NCI-H2171 (cell line): ENCODE data around the gene WWOX.
"Not testable (repeated sequence)": the region's sequence is repeated elsewhere in the genome, so short reads cannot be mapped to it uniquely, and the experiment has no call there.

Experiments used
- DNase-seq: peaks from one replicate; lab custom pipeline; 2025; lab: John Stamatoyannopoulos, UW

The WWOX gene

DNA sequence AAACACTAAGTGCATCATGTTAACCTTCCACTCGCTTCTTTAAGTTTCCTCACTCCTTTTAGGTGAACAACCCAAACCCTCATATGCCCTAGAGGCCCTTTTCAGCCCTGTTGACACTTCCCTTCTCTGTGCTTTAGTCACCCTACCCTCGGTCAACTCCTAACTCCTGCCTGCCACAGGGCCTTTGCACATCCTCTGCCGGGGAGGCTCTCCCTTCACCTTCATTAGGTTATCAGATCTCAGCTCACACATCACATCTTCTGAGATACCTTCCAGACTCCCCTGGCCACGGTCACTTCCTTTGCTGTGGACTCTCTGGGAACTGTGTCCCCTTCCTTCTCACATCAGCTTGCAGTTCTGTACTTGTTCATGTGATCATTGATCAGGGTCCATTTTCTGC lies 926.7 kb downstream of the WWOX start:
- DNase-seq = no peak

DNA sequence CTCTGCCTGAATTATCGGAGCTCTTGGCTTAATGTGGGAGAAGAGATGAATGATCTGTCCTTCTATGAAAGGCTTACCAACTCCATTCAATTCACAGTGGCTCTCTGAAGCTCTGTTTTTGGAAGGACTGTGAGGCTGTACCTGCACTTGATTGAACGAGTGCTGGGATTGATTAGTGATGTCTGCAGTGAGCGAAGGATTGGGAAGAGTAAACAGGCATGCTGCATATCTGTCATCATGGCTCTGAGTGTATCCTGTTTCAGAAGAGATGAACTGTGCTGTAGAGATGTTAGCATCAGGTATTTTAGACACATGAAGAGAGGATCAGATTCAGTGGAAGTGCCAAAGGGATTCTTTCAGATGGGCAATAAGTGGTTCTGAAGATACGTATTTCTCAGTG lies 937.1 kb downstream of the WWOX start:
- no peak for DNase-seq

DNA sequence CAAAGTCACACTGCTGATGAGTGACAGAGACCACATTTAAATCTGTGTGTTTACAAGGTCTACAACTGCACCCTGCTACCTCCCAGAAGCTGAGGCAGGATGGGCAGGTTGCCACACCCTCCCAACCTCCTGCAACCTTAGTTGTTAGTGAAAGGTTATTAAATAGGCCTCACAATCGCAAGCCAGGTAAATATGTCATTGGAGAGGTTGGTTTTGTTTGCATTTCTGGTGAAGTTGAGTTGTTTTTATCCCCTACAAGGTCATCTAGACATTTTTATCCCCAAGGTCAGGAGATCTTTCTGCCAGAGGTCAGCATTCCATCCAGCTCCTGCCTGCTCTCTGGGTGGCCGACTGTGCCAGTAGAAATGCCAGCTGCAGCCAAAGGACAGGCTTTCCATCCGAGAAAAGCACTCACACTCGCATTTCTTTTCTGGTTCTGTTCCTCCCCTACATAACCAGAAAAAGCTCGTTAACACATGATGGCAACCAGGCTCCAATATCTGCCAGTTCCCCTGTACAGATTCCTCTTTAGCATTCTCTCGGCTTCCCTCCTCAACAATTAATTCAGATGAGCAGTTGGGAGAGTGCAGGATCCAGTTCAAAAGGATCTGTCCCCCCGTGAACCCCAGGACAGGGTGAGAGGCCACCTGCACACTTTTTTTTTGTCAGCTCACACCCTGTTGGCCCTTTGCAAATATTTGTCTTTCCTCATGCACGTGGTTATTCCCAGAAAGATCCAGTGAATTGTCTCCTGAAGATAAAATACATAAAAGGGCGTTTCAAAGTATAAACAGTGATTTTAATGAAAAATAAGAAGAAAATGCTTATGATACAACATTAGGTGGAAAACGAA lies 938.3 kb downstream of the WWOX start:
- no peak for DNase-seq

DNA sequence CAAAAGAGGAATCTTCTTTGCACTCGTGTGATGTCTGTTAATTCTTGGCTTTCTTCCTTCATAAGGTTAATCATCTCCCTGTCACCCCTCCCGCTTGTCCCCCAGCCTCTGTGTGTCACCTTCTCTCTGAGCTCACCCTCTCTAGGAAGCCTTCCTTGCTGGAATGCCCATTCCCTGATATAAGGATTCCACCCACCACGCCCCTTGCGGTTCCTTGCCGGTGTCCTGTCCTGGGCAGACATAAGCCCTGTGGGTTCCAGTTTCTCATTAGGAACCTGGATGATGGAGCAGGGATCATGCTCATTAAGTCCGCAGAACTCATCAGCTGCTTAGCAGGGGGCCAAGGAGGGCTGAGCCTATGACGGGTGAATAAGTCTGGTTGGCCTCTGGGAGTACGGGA lies 941.8 kb downstream of the WWOX start:
- DNase-seq = no peak

DNA sequence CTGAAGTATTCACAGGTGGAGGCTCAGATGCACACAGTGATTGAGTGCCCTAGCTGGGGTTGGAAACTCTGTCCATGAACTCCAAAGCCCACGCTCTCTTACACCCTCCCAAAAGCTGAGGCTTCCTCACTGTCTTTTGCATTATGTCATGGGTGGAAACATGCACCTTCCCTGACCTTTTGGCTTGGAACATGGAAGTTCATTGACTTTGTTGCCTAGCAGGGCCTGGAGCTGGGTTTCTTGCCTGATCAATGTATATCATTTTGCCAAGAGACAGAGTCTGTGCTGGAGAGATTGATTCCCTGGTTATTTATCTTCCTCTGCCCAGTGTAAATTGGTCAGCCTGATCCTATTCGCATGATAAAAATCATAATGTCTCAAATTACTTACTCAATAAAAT lies 942.7 kb downstream of the WWOX start:
- DNase-seq = no peak

DNA sequence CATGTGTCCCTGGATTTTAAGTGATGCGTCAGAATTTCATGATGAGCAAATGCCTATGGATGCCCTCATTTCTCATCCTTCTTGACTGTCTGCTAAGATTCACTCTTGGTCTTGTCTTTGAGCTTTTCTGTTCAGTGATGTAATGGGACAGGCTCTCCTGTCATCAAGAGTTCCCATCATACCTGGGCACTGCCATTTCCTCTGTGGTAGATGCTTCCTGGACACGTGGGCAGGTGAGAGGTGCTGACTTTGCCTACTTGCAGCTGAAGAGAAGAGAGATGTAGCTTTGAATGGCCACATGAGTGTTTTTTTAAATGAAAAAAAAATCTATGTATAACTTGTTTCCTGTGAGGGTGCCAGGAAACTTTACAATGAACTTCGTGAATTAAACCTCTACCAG lies 943.4 kb downstream of the WWOX start:
- DNase-seq = no peak

DNA sequence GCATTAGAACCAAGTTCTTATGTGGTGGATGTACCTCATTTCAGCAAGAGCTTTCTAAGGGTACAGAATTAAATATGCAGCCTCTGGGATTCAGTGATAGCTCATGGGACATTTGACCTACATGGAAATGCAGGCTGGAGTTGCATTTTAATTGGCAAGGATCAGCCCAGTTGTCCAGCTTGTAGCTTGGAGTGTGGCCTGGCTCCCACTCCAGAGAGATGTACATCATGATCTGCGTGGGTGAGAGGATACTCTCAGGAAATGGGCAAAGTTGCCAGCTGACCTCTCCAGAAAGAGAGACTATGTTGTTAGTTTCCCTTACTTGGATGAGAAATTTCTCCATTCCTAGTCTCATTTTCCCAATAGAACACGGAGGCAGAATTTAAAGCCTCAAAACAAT lies 945.7 kb downstream of the WWOX start:
- no peak for DNase-seq

DNA sequence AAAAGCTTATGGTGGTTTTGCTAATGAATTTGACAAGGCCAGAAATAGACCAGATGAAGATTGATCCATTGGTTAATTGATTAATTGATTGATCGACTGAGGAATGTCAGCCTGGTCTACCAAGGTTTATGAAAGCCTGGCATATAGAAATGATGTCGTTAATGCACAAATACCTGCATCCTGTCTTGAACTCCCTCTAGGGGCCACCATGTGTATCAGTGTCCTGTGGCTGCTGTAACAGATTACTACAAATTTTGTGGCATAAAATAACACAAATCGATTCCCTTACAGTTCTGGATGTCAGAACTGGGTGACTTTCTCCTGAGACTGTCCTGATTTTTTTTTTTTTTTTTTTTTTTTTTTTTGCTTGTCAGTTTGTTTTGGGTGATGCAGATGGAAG lies 947.9 kb downstream of the WWOX start:
- no peak for DNase-seq

DNA sequence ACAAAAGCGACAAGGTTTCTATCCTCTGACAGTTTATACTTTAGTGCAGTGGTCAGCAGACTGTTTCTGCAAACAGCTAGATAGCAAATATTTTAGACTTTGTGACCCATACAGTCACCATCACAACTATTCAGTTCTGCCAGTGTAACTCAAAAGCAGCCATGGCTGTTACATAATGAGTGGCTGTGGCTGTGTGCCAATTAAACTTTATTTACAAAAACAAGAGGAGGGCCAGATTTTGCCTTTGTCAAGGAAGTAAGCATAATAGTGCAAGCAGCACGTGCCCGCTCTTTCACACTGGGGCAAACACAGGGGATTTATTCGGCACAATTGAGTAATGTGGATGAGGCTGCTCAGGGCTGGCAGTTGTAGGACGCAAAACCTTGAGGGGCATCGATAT lies 949.6 kb downstream of the WWOX start:
- DNase-seq = peak; percentile 67

DNA sequence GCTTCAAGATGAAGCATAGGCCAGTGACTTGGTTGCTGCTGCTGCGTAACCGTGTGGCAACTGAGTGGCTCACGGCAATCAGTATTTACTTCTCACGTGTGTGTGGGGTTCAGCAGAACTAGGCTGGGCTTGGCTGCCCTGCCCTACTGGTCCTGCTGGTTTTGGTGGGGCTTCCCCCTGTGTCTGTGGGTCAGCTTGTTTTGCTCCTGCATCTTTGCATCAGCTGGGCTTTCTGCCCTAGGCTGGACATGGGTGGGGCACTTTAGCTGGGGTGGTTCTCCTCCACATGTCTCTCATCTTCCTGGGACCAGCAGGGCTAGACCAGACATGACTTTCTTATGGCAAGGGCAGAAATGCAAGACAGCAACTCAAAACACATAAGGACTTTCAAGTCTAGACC lies 950.6 kb downstream of the WWOX start:
- no peak for DNase-seq

DNA sequence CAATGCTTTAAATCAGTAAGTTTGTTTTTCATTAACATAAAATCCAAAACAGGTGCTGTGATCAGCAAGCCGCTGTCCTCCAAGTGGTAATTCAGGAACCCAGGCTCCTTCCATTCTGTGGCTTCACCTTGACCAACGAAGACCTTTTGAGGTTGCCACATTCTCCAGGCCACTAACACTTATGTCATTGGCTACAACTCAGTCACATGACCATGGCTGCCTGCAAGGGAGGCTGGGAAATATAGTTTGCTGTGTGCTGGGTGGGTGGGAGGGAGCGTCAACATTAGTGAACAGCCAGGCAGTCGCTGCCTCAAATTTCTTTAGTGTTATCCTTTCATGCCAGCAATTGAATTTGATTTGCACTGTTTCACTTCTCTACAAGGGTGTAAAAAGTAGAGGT lies 951.9 kb downstream of the WWOX start:
- no peak for DNase-seq

DNA sequence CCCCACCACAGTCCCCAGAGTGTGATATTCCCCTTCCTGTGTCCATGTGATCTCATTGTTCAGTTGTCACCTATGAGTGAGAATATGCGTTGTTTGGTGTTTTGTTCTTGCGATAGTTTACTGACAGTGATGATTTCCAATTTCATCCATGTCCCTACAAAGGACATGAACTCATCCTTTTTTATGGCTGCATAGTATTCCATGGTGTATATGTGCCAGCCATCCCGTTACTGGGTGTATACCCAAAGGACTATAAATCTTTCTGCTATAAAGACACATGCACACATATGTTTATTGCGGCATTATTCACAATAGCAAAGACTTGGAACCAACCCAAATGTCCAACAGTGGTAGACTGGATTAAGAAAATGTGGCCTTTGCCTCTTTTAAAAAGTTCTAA lies 952.7 kb downstream of the WWOX start:
- not testable (repeated sequence) for DNase-seq

DNA sequence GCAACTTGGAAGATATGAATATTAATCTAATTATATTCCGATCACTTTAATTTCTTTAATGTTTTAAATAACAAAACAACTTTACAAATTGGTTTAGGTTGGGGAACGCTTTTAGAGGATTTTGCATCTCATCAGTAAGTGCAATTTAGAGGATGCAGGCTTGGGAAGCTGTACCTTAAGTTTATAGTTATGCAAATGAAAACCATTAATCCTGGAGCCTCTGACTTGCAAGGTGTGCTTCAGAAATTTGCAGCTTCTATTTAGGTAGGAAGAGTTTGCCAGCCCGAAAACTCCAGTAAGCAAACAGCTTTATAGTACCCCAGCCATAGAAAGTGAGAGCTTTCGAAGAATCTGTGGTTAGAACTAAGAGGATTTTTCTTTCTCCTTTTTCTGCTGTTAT lies 954.1 kb downstream of the WWOX start:
- no peak for DNase-seq

DNA sequence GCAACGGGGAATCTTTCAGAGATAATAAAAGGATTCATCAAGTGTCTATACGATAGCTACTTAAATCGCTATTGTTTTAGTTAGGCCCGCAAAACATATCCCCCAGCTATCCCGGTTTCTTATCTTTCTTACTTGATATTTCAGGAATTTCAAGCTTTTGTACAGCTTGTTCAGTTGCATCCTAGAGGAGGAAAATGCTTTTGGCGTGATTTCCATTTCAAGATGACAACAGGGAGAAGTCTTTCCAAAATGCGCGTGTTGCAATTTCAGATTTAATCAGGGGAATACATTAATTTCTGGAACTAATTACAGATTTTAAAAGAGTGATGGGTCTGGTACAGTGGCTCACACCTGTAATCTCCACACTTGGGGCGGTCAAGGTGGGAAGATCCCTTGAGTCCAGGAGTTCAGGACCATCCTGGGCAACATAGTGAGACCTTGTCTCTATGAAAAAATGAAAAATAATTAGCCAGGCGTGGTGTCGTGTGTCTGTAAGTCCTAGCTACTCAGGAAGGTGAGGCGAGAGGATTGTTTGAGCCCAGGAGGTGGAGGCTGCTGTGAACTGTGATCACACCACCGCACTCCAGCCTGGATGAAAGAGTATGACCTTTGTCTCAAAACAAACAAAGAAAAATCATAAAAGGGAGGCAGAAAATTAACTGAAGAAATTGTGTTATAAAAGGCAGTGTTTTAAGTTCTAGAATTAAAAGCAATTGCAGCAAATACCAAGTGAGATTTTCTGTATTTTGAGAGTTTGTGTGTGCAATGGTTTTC lies 954.9 kb downstream of the WWOX start:
- DNase-seq = no peak

DNA sequence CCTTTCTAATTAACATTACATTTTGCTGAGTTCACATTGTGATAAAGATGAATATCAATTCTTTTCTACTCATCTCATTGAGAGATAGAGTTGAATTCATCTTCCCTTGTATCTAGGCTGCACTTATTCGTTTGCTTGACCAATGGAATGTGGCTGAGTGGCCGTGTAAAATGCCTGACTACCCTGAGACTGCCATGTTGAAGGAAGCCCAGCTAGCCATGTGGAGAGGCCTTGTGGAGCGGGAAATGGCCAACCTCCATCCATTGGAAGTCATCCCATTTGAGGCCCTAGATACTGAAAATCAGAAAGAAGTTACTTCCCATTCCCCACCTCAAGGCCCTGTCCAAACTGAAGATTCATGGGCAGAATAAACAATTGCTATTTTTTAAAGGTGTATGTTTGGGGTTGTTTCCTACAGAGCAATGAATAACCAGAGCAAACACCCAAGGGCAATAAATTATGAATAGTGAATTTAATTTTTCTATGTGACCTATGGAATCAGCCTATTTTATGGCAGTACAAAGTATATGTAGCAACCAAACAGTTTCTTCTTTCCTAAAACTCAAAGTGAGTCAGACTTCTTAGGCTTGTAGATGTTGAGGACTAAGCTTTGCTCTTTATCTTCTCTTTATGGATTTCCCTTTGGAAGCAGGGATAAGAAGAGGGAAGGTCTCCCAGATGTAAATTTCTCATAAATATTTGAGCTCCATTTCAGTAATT lies 956.0 kb downstream of the WWOX start:
- DNase-seq = no peak

DNA sequence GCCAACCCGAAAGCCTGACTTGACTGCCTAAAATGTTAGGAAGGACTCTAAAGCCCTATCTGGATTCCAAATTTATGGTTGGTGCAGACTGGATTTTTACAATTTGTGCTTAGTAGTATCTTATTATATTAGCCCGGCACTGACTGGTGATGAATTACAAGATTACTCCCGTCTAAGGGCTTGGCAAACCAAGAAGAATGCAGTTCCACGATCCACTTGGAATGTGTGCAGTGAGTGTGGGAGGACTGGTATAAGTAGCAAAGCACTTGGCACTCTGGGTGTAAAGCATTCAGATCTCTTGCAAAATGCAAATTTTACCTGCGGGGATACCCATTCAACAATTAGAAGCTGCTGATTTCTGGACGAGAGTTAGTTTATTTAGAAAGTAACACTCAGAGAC lies 961.7 kb downstream of the WWOX start:
- DNase-seq = no peak

DNA sequence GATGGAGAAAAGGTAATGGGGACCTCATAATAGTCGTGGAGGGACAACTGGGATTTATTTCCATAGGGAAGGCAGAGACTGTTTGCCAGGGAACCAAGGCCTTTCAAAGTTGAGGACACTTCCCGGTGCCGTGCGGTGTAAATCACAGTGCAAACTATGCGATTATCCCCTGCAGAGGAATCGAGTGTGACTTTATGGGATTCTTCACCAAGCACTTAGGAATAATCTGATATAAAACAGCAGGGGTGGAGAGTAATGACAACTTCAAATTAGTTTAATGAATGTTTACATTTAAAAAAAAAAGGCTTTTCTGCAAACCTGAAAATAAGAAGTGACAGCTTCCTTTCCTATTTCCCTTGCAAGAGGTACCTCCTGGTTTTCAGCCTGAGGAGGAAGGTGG lies 962.9 kb downstream of the WWOX start:
- no peak for DNase-seq

DNA sequence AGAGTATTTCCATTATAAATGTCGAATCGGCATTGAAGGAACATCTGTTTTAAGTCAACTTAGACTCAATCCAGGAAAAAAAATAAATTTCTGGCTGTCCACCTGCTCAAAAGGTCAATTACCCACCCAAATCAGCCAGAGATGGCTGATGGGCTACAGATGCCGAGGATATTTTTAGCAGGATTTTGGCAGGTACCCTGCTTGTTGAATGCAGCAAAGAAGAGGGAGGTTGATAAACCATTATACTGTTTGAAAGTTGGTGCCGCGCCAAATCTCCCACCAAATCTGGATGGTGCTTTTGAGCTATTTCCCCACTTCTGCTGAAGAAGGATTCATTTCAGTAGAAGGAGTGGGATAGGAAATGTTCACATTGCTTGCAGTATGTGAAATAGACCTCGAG lies 963.4 kb downstream of the WWOX start:
- DNase-seq = no peak

DNA sequence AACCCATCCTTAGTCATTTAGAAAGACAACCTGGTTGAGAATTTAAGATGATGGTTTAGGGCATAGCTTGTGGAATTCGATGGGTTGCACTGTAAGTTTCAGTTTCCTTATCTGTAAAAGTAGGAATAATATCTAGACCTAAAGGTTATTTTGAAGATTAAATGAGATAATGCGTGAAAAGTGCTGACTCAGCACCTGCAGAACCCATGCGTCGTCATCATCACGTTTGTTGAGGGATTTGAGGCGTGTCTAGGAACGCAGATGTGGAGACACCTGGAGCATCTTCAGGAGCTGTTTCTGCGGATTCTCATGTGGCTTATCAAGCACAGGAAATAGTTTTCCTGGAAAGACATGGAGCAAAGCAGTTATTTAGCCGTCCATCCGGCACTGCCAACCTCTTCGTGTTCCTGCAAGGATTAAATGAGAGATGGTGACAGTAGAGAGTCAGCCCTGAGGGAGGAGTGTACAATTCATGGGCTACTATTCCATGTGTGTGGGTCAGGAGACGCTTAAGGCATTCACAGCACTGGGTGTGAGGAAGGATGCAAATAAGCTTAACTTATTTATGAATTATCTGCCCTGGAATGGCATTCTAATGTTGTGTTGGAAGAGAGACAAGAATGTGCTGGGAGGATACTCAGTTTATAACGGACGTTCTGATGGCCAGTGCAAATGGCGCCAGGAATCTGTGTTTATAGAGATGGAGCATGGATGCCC lies 965.0 kb downstream of the WWOX start:
- no peak for DNase-seq

DNA sequence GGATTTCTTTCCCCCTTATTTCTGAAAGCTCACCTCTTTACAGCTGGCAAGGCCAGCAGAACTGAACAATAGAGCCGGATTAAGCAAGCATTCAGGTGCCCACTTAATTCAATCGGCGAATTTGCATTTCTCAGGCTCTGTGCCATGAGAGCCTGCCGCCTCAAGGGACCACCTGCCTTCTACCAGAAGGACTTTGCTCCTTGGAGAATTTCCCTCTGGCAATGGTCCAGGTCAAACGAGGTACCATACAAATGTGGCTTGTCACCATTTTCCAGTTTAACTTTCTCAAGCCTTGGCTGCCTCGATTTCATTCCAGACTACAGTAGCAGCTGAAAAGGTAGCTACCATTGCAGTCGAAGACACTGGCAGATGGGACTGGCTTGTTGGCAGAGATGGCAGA lies 967.1 kb downstream of the WWOX start:
- DNase-seq = peak; percentile 80

DNA sequence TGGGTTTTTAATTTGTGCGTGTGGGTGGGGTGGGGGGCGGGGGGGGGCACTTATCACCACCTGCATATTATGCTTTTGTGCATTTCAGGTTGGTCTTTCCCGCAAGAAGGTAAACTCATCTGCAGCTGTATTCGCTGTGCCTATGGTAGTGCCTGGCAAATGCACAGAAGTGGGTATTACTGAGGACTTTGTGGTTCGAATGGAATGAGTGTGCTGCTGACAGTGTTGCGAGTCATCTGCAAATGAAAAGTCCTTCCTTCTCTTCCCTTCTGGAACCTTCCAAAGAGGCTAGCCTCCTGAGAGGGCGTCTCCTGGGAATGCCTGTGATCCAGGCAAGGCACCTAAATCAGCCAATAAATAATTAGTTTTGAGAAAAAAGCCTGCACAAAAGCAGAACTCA lies 968.1 kb downstream of the WWOX start:
- no peak for DNase-seq

DNA sequence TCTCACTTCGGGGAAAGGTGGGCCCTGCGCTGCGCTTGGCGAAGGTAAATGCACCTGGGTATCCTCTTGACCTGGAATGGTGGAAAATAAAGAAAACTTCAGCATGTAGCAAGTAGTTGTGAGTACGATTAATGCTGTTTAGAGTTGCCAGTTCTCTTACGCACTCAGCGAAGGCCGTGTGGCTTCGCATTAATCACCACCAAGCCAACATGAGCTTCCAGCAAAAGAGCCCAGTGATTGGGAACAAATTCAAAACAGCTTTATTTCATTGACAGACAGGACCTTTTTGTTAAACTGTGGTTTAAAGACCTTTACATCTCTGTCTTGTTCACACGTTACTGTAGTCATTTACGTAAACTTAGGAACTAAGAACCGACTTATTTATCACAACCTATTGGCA lies 969.7 kb downstream of the WWOX start:
- DNase-seq = no peak
